ENCODE measurements around the gene TMOD1.
"Not testable (repeated sequence)": the region's sequence is repeated elsewhere in the genome, so short reads cannot be mapped to it uniquely, and the experiment has no call there.

The TMOD1 gene

DNA sequence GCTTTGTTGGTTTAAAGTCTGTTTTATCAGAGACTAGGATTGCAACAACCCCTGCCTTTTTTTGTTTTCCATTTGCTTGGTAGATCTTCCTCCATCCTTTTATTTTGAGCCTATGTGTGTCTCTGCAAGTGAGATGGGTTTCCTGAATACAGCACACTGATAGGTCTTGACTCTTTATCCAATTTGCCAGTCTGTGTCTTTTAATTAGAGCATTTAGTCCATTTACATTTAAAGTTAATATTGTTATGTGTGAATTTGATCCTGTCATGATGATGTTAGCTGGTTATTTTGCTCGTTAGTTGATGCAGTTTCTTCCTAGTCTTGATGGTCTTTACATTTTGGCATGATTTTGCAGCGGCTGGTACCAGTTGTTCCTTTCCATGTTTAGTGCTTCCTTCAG is 83.3 kb downstream of the TMOD1 start:
- not testable (repeated sequence) for H3K27ac Mint-ChIP-seq; H3K27me3 Mint-ChIP-seq (ENCODE audit: low read depth); H3K4me3 Mint-ChIP-seq; H3K4me1 Mint-ChIP-seq (ENCODE audit: low read depth); H3K36me3 Mint-ChIP-seq (ENCODE audit: low read depth); H3K9me3 Mint-ChIP-seq

DNA sequence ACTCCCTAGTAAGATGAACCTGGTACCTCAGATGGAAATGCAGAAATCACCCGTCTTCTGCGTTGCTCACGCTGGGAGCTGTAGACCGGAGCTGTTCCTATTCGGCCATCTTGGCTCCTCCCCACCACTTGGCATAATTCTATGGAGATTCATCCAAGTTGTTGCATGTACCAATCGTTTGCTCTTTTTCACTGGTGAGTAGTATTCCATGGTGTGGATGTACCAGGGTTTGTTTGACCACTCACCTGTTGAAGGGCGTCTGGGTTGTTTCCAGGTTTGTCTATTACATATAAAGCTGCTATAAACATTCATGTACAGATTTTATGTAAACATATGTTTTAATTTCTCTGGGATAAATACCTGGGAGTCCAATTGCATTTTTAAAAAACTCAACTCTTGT is 85.4 kb downstream of the TMOD1 start:
- not testable (repeated sequence) for H3K9me3 Mint-ChIP-seq; H3K27ac Mint-ChIP-seq; H3K4me3 Mint-ChIP-seq; H3K36me3 Mint-ChIP-seq (ENCODE audit: low read depth); H3K27me3 Mint-ChIP-seq (ENCODE audit: low read depth); H3K4me1 Mint-ChIP-seq (ENCODE audit: low read depth)

DNA sequence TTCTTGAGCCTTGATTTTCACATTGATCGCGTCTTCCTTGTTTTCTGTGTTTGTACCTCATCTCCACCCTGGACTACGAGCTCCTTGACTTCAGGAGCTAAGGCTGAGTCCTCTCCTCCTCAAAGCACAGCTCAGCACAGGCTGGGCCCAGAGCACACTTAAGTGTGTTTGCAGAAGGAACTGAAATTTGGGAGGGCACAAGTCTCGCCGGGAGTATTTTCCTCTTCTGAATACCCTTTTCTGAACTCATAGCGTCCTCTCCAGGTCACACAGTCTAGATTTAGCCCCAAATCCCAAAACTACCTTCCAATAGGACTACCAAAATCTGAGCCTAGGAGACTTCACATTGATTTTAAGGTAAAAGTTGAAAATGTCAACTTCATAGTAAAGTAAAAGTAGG is 90.1 kb downstream of the TMOD1 start:
- Mint-ChIP-seq H3K36me3 (ENCODE audit: low read depth) (no peaks in the 10 kb centered on the region), H3K27me3 (ENCODE audit: low read depth) (peaks cover 3% of the 10 kb centered on the region), H3K9me3 (peaks cover 4% of the 10 kb centered on the region), H3K4me1 (ENCODE audit: low read depth) (no peaks in the 10 kb centered on the region), H3K4me3 (no peak overlapping the region), H3K27ac (no peak overlapping the region)

DNA sequence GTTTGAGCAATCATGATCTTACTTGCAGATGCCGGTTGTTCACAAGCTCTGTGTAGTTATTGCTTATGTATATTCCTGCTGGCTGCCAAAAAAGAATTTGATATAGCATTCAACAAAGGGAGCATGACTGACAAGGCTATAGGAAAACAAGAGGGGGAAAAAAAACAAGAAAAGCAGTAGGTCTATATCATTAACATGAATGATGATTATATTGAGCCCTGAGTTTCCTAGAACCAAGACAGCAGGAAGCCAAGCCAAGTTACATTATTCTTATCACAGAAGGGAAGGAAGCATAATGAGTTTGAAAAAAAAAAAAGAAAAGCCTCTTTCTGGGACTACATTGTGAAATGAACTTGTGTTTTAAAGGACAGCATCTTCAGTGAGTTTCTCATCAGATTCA is 90.7 kb downstream of the TMOD1 start:
- Mint-ChIP-seq H3K4me1 (ENCODE audit: low read depth) (no peaks in the 10 kb centered on the region), H3K4me3 (no peak overlapping the region), H3K27me3 (ENCODE audit: low read depth) (peaks cover 3% of the 10 kb centered on the region), H3K9me3 (peaks cover under 1% of the 10 kb centered on the region), H3K27ac (no peak overlapping the region), H3K36me3 (ENCODE audit: low read depth) (no peaks in the 10 kb centered on the region)

DNA sequence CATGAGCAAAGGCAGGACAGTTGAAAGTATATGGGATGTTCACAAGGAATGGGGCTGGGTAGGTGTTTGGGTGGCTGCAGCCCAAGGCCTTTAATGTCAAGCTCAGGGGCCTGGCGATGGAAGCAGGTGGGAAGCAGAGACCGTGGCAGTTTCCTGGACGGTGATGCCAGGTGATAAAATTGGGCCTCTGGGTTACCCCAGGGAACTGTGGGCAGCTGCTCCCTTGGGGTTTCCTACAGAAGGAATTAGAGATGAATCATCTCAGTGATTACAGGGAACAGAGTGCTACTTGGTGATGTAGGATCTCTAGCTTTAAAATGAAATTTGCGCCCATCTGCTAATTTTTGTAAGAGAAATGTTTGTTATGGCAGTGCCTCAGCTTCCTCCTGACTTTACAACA is 92.5 kb downstream of the TMOD1 start:
- no peaks in the 10 kb centered on the region for H3K9me3 Mint-ChIP-seq
- H3K36me3 Mint-ChIP-seq (ENCODE audit: low read depth) = peaks cover 2% of the 10 kb centered on the region
- H3K4me1 Mint-ChIP-seq (ENCODE audit: low read depth) = peaks cover 6% of the 10 kb centered on the region
- no peak overlapping the region for H3K27ac Mint-ChIP-seq
- peaks cover 6% of the 10 kb centered on the region for H3K27me3 Mint-ChIP-seq (ENCODE audit: low read depth)
- no peak overlapping the region for H3K4me3 Mint-ChIP-seq

DNA sequence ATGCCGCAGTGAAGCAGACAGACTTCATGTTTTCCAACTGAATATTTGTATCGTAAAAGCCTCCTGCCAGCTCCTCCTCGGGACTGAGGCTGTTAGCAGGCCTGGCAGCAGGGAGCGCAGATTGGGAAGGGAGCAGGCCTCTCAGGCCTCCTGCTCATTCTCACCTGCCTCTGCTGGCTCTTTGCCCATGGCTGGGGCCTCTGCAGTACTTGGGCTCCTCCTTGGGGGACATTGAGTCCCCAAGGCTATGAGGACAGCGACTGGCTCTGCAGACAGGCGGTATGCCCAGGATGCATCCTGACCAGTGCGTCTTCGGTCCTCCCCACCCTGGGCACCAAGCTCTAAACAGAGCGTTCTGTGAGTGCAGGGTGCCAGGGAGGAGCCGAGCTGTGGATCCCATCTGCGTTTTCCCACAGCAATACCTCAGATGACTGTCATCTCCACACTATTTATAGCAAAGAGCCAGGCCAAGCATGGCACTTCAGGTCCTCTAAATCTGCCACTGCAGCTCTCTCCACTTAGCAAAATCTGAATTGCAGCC is 93.0 kb downstream of the TMOD1 start:
- Mint-ChIP-seq H3K4me3 (no peak overlapping the region), H3K9me3 (no peaks in the 10 kb centered on the region), H3K4me1 (ENCODE audit: low read depth) (peaks cover 6% of the 10 kb centered on the region)

DNA sequence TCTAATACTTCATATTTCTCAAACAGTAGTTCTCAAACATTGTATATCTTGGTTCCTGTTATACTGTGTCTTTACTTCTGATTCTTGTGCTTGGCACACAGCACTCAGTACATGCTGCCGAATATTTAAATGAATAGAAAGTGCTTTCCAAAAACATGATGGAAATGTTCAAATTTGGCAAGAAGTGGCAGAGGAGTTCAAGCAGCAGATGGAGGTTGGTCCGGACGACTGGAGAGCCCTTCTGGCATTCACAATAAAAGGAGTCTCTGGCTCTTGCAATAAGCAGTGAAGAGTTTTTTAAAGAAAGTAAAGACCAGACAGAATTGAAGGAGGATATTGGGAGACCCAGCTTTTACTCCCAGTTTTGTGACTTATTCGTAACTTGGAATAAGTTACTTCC is 95.4 kb downstream of the TMOD1 start:
- H3K4me3 Mint-ChIP-seq = no peak overlapping the region
- peaks cover 3% of the 10 kb centered on the region for H3K27me3 Mint-ChIP-seq (ENCODE audit: low read depth)
- peaks cover 9% of the 10 kb centered on the region for H3K36me3 Mint-ChIP-seq (ENCODE audit: low read depth)
- no peaks in the 10 kb centered on the region for H3K9me3 Mint-ChIP-seq
- H3K4me1 Mint-ChIP-seq (ENCODE audit: low read depth) = peaks cover 6% of the 10 kb centered on the region
- no peak overlapping the region for H3K27ac Mint-ChIP-seq

More for the DNA sequence above, 93.0 kb downstream of the TMOD1 start:
- Mint-ChIP-seq H3K27ac (no peak overlapping the region), H3K36me3 (ENCODE audit: low read depth) (peaks cover 2% of the 10 kb centered on the region), H3K27me3 (ENCODE audit: low read depth) (peaks cover 6% of the 10 kb centered on the region)

DNA sequence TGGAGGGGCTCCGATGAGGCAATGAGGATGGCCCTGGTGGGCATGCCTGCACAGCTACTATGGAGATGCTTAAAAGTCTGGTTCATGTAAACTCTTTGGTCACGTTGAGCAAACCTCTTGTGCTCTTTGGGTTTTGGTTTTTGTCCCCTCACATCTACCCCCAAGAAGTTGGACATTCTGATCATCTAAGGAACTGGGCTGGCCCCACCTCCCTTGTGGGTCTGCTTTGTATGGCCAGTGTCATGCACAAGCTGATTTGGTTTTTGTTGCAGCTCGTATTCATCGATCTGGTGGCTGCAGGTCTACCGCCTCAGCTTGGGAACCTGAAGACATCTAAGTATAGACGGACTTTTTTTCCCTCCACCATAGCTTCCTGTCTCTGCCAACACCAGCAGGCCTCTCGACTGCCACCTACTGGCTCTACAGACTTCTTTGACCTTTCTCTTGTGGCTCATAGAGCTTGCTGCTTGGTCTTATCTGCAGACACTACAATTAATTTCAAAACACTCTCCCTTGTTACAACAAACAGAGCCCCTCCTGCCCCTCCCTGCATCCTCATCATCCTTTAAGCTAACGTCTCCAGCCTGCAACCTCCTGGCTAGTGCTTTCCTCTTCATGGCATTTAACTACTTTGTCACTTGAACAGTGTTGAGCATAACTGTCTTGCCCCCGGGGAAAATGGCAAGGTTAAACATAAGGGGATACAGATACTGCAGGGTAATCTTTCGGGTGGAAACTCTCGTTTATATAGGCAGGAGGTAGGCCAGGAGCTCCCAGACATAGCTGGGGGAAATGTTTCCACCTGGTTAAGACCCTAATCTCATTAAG is 97.2 kb downstream of the TMOD1 start:
- Mint-ChIP-seq H3K4me1 (ENCODE audit: low read depth) (peaks cover 6% of the 10 kb centered on the region), H3K9me3 (no peaks in the 10 kb centered on the region), H3K27me3 (ENCODE audit: low read depth) (peaks cover 3% of the 10 kb centered on the region), H3K36me3 (ENCODE audit: low read depth) (peaks cover 17% of the 10 kb centered on the region), H3K4me3 (peak overlapping the region; percentile 41), H3K27ac (no peak overlapping the region)

DNA sequence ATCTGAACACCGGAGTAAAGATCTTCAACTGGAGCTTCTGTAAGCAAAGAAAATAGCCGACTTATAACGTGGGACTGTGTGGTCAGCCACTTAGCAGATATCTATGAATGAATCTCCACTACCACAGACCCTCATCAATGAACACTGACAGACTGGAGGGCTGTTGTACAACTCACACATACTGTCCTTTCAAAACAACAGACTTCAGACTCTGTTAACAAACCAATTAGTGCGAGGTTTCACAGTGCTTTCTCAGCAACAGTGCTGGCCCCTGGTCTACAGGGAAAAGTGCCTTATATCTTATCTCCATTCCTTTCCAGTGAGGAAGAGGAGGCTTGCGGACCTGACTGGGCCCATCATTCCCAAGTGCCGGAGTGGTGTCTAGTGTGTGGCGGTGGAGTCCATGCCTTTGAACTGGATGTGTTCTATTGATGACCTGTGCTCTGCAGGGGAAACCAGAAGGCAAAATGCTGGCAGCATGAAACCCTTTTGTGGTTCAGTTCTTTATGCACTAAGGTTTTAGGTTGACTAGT is 97.9 kb downstream of the TMOD1 start:
- Mint-ChIP-seq H3K36me3 (ENCODE audit: low read depth) (peaks cover 17% of the 10 kb centered on the region), H3K27ac (no peak overlapping the region), H3K27me3 (ENCODE audit: low read depth) (peaks cover 3% of the 10 kb centered on the region), H3K4me1 (ENCODE audit: low read depth) (peaks cover 6% of the 10 kb centered on the region), H3K9me3 (no peaks in the 10 kb centered on the region), H3K4me3 (no peak overlapping the region)

DNA sequence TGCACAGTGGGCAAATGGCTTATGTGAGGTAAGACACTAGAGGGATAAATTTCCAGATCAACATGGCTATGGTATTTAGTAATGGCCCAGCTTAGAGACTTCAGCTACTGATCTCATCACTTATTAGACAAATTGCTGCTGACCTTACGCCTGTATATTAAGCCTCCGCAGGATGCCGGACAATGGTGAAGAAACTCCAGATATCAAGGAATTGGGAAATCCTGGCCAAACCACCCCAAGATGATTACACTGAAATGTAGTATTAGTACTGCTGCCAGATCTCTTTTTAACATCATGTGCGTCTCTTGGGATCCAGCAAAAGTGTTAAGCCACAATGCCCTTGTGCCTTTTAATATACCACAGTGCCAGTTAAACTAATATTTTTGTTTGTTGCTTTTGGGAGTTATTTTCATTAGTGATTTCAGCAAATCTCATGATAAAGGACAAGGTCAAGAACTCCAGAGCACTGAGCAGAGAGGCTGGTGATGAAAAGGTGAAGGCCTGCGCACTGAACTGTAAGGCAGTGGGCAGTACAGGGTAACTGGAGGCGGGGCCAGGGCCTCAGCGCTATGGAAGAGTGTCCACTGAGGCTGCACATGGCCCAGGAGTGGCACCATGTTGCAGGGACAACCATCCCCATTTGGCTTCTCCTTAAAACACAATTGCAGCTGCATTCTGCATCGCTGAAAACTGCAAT is 99.2 kb downstream of the TMOD1 start:
- Mint-ChIP-seq H3K36me3 (ENCODE audit: low read depth) (peaks cover 20% of the 10 kb centered on the region), H3K27me3 (ENCODE audit: low read depth) (peaks cover 3% of the 10 kb centered on the region), H3K9me3 (no peaks in the 10 kb centered on the region), H3K4me1 (ENCODE audit: low read depth) (peaks cover 6% of the 10 kb centered on the region), H3K4me3 (no peak overlapping the region), H3K27ac (no peak overlapping the region)

DNA sequence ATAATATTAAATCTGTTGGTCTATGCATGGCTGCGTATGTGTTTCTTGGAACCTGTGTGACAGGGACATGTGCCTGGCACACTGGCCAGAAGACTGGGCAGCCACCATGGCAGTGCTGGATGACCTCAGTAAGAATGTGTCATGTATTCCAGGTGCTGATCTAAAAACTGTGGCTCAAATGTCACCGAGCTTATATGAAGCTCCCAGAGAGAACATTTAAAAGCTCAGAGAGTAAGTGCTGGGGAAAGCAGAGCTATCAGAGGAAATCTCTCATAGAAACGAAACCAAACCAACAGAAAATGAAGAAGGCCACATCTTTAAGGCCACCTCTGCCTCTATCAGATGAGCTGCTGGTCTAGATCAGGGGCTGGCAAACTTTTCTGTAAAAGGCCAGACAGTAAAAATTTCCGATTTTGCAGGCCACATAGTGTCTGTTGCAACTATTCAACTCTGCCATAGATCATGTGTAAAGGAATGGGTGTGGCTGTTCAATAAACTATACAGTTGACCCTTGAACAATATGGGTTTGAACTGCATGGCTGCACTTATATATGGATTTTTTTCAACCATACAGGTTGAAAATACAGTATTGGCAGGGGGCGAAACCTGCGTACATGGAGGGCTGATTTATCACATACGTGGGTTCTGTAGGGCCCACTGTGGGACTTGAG is 99.9 kb downstream of the TMOD1 start:
- no peak overlapping the region for H3K27ac Mint-ChIP-seq
- peaks cover 6% of the 10 kb centered on the region for H3K4me1 Mint-ChIP-seq (ENCODE audit: low read depth)
- H3K4me3 Mint-ChIP-seq = no peak overlapping the region
- peaks cover 20% of the 10 kb centered on the region for H3K36me3 Mint-ChIP-seq (ENCODE audit: low read depth)
- H3K9me3 Mint-ChIP-seq = no peaks in the 10 kb centered on the region
- peaks cover 3% of the 10 kb centered on the region for H3K27me3 Mint-ChIP-seq (ENCODE audit: low read depth)

DNA sequence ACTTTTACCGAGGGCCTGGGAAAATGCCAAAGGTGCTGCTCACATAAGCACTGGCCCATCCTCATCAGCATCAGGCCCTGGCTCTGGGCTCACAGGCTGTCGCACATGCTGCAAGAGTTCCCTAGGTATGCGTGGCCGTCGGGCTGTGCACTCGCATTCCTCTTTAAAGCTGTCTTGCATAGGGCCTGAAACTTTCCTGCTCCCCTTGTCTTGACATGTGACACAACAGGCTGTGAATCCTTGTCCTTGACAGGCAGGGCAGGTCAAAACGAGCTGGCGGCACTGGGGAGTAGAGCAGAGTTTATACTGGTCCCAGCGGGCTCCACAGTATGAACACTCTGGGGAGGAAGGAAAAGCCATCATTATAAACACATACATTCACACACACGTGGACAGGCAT is 101.0 kb downstream of the TMOD1 start:
- Mint-ChIP-seq H3K27me3 (ENCODE audit: low read depth) (peaks cover 3% of the 10 kb centered on the region), H3K27ac (no peak overlapping the region), H3K36me3 (ENCODE audit: low read depth) (peaks cover 23% of the 10 kb centered on the region), H3K4me3 (no peak overlapping the region), H3K4me1 (ENCODE audit: low read depth) (peaks cover 6% of the 10 kb centered on the region), H3K9me3 (no peaks in the 10 kb centered on the region)

DNA sequence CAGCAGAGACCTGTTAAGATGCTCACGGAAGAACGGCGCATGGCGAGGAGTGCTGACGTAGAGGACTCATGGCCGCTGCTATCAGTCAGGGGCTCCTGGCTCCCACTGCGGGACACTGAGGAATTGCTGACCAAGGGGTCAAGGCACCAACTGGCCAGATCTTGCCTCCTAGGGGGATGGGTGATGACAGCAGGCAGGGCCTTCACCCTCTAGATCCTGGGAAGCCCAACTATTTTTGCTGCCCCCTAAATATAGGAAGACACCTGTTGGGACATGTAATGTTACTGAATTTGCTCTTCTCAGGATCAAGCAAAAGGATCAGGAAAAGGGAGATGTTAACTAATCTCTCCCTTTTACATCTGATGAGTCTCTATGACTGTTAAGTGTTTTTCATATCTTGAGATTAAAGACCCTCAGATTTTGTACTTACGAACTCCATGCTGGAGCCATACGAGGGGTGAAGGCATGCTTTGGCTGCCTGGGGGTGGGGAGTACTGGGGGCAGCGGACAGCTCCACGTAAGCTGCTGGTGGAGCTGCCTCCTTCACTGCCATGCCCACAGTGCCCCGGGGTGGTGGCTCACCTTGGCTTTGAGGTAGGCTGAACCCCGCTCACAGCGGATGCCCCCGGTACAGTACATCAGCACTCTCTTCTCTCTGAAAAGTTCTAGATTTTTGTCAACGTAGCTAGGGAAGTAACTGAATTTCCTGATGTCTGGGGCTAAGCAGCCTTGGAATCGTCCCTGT is 103.6 kb downstream of the TMOD1 start:
- Mint-ChIP-seq H3K4me1 (ENCODE audit: low read depth) (no peaks in the 10 kb centered on the region), H3K4me3 (no peak overlapping the region), H3K27ac (no peak overlapping the region), H3K27me3 (ENCODE audit: low read depth) (no peaks in the 10 kb centered on the region), H3K36me3 (ENCODE audit: low read depth) (peaks cover 21% of the 10 kb centered on the region), H3K9me3 (no peaks in the 10 kb centered on the region)

DNA sequence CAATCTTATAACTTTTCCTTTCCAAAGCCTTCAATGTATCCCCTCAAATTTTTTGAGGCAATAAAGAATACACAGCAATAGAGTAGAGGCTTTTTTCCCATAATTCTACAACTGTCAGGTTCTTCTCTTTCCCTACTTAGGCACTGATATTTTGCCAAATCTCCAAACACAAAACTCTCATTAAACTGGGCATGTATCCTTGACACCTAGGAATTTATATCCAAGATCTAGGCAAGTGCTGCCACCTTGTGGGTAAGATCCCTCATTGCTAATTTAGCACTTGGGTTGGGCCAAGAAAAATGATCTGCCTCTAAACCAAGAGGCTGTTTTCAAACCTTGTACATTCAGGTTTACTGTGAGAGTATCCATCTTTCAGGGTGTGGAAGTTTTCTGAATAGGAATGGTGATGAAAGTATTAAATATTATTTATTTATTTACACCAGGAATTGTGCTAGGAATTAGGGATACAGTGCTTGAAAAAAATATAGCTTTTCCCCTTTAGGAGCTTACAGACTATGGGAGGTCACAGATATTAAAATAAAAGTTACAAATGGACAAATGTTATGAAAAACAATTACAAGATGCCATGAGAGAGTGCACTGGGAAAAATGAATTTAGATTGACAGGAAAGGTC is 114.1 kb downstream of the TMOD1 start:
- H3K4me1 Mint-ChIP-seq (ENCODE audit: low read depth) = peaks cover 11% of the 10 kb centered on the region
- peaks cover 16% of the 10 kb centered on the region for H3K36me3 Mint-ChIP-seq (ENCODE audit: low read depth)
- no peaks in the 10 kb centered on the region for H3K9me3 Mint-ChIP-seq
- H3K4me3 Mint-ChIP-seq = no peak overlapping the region
- H3K27me3 Mint-ChIP-seq (ENCODE audit: low read depth) = no peaks in the 10 kb centered on the region
- H3K27ac Mint-ChIP-seq = no peak overlapping the region

Data from T-helper 1 cell treated with Interleukin-12 subunit alpha and Interleukin-12 subunit beta and Interleukin-4 antibody, amounts not matched to agents 30 μg/mL and 1 μg/mL, for 36 hours (primary cell).